ENCODE results near the gene DOCK3. TPM values are rescaled to one million over a fixed set of nuclear protein-coding genes. Genes with fewer than 3 reads are reported as not detected.

The DOCK3 gene
- total RNA-seq, 1 donor from 2014 or later = 2.7 TPM

GRCh38 chr3:51275111-51275805, 600.5 kb downstream of the DOCK3 start:
- Histone ChIP-seq H3K4me1 (no peaks in the 10 kb centered on the region), H3K36me3 (no peaks in the 10 kb centered on the region), H3K27me3 (no peaks in the 10 kb centered on the region), H3K27ac (no peak overlapping the region), H3K9me3 (no peaks in the 10 kb centered on the region), H3K4me3 (no peak overlapping the region)
- no peak for TF ChIP-seq CTCF (IDR thresholded peaks at IDR 0.05)
- DNase-seq (no peak), ATAC-seq (no peak)
- intact Hi-C loops (cut with DNase I) = no loop called here

- H3K4me3 ChIP-seq = no peak overlapping the region
- no peaks in the 10 kb centered on the region for H3K27me3 ChIP-seq
- TF ChIP-seq CTCF (IDR thresholded peaks at IDR 0.05) = no peak
- DNase-seq (no peak), ATAC-seq (no peak)
- no peak overlapping the region for H3K27ac ChIP-seq
- intact Hi-C loops (cut with DNase I) = no loop called here
- H3K9me3 ChIP-seq = no peaks in the 10 kb centered on the region
- no peaks in the 10 kb centered on the region for H3K36me3 ChIP-seq
- no peaks in the 10 kb centered on the region for H3K4me1 ChIP-seq
Observed at GRCh38 chr3:51276046-51276445, 601.3 kb downstream of the DOCK3 start.

- ATAC-seq = no peak
- no peaks in the 10 kb centered on the region for H3K4me1 ChIP-seq
- no peak overlapping the region for H3K4me3 ChIP-seq
- TF ChIP-seq CTCF (IDR thresholded peaks at IDR 0.05) = no peak
- H3K9me3 ChIP-seq = no peaks in the 10 kb centered on the region
- H3K27me3 ChIP-seq = no peaks in the 10 kb centered on the region
- intact Hi-C loops (cut with DNase I) = no loop called here
- no peak overlapping the region for H3K27ac ChIP-seq
- DNase-seq = no peak
- no peaks in the 10 kb centered on the region for H3K36me3 ChIP-seq
Observed at GRCh38 chr3:51279448-51279847, 604.7 kb downstream of the DOCK3 start.

GRCh38 chr3:51280176-51280575, 605.4 kb downstream of the DOCK3 start:
- DNase-seq (no peak), ATAC-seq (no peak)
- Histone ChIP-seq H3K27me3 (no peaks in the 10 kb centered on the region), H3K4me3 (no peak overlapping the region), H3K27ac (no peak overlapping the region), H3K36me3 (no peaks in the 10 kb centered on the region), H3K4me1 (no peaks in the 10 kb centered on the region), H3K9me3 (no peaks in the 10 kb centered on the region)
- TF ChIP-seq CTCF (IDR thresholded peaks at IDR 0.05) = no peak
- intact Hi-C loops (cut with DNase I) = no loop called here

- H3K9me3 ChIP-seq = peaks cover 3% of the 10 kb centered on the region
- no peak overlapping the region for H3K4me3 ChIP-seq
- no peaks in the 10 kb centered on the region for H3K36me3 ChIP-seq
- intact Hi-C loops (cut with DNase I) = no loop called here
- no peaks in the 10 kb centered on the region for H3K4me1 ChIP-seq
- no peak overlapping the region for H3K27ac ChIP-seq
- DNase-seq = no peak
- ATAC-seq = no peak
- TF ChIP-seq CTCF (IDR thresholded peaks at IDR 0.05) = no peak
- no peaks in the 10 kb centered on the region for H3K27me3 ChIP-seq
Observed at GRCh38 chr3:51282931-51283330, 608.2 kb downstream of the DOCK3 start.

- ATAC-seq (no peak), DNase-seq (no peak)
- TF ChIP-seq CTCF (IDR thresholded peaks at IDR 0.05) = no peak
- Histone ChIP-seq H3K4me3 (no peak overlapping the region), H3K27me3 (no peaks in the 10 kb centered on the region), H3K27ac (no peak overlapping the region), H3K4me1 (no peaks in the 10 kb centered on the region), H3K9me3 (peaks cover 3% of the 10 kb centered on the region), H3K36me3 (no peaks in the 10 kb centered on the region)
- intact Hi-C loops (cut with DNase I) = no loop called here
Observed at GRCh38 chr3:51283421-51283820, 608.7 kb downstream of the DOCK3 start.
